Epithelial cell of esophagus (primary cell): ENCODE data around the gene MAD1L1.
"Not testable (repeated sequence)": the region's sequence is repeated elsewhere in the genome, so short reads cannot be mapped to it uniquely, and the experiment has no call there.

Experiments
- DNase-seq: peaks from one replicate; pipeline ENCODE4 v3.0.0; 2010; ENCODE audit warnings: low read depth
- H3K4me3 ChIP-seq: 2 replicates; pipeline ENCODE4 v1.5.1; 2011; ENCODE audit warnings: mild to moderate bottlenecking, low read length, control low read depth
- TF ChIP-seq, protein P1 (sequence below): IDR thresholded peaks from 2 replicates; pipeline ENCODE4 v1.5.1; 2011; ENCODE audit warnings: low read depth, mild to moderate bottlenecking, low read length, control low read depth, inconsistent platforms; ENCODE audit not compliant: insufficient read depth; ENCODE audit errors: missing control alignments

Gene MAD1L1

DNA sequence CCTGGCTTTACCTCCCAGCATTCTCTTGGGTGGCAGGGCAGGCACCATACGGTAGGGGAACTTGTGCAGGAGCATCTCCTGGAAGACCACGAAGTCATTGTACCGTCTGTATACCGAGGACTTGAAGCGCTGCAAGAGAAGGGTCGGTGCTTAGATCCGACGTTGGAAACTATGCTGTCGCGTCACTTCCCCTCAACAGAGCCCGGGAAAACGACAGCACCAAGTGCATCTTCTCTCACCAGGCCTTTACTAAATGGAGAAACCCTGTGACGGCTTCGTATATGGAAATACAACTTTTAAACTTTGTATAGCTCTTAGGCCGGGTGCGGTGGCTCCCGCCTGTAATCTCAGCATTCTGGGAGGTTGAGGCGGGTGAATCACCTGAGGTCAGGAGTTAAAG lies 42.4 kb upstream of the MAD1L1 start:
- no peak overlapping the region for H3K4me3 ChIP-seq
- TF ChIP-seq, protein P1, sequence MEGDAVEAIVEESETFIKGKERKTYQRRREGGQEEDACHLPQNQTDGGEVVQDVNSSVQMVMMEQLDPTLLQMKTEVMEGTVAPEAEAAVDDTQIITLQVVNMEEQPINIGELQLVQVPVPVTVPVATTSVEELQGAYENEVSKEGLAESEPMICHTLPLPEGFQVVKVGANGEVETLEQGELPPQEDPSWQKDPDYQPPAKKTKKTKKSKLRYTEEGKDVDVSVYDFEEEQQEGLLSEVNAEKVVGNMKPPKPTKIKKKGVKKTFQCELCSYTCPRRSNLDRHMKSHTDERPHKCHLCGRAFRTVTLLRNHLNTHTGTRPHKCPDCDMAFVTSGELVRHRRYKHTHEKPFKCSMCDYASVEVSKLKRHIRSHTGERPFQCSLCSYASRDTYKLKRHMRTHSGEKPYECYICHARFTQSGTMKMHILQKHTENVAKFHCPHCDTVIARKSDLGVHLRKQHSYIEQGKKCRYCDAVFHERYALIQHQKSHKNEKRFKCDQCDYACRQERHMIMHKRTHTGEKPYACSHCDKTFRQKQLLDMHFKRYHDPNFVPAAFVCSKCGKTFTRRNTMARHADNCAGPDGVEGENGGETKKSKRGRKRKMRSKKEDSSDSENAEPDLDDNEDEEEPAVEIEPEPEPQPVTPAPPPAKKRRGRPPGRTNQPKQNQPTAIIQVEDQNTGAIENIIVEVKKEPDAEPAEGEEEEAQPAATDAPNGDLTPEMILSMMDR: no peak
- no peak for DNase-seq

DNA sequence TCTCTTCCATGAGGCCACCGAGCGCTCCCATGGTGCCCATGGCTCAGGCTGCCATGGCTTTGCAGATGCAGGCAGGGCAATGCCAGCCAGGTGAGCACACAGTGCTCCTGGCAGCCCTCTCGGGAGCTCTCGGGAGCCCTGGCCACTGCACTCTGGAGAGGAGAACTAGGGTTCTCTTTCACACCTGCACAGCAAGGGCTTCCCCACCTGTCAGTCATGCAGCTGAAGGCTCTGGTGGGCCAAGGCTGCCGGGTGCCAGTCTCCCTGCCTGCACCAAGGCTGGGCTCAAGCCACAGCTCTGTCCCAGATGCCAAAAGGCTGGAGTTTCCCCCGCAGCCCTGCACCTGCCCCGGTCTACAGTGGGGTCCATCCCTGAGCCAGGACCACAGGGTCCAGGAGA lies 41.9 kb upstream of the MAD1L1 start:
- no peak overlapping the region for H3K4me3 ChIP-seq
- no peak for DNase-seq
- TF ChIP-seq, protein P1: no peak

DNA sequence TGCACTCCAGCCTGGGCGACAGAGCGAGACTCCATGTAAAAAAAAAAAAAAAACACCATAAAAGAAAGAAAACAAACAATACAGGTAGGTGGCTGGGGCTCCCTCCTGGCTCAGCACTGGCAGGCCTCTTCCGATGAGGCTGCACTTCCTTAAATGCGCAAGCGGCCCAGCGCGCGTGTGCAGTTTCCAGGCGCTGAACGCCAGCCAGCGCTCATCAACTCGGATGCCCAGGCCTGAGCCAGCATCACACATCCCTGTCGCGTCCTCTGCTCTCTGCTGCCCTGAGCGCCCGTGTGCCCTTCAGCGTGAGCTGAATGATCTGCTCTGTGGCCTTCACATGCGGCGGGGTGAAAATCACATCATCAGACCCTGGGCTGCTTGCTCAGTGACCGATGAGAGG lies 41.1 kb upstream of the MAD1L1 start:
- no peak for DNase-seq
- no peak overlapping the region for H3K4me3 ChIP-seq
- TF ChIP-seq, protein P1: no peak

DNA sequence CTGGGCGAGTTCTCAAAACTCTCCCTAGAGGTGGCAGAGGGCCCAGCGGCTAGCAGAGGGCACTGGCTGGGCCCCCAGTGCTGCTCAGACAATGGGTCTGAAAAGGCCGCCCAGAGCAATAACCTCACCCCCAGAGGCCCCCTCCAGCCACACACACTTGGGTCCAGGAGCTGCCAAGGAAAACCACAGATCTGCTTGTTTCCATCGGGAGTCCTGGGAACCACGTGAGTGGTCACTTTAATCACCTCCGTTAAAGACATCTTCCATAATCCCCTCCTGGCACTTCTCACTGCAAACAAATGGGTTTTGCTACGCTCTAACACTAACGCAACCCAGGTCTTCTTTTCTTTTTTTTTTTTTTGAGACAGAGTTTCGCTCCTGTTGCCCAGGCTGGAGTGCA lies 39.3 kb upstream of the MAD1L1 start:
- TF ChIP-seq, protein P1: no peak
- no peak overlapping the region for H3K4me3 ChIP-seq
- DNase-seq: no peak

DNA sequence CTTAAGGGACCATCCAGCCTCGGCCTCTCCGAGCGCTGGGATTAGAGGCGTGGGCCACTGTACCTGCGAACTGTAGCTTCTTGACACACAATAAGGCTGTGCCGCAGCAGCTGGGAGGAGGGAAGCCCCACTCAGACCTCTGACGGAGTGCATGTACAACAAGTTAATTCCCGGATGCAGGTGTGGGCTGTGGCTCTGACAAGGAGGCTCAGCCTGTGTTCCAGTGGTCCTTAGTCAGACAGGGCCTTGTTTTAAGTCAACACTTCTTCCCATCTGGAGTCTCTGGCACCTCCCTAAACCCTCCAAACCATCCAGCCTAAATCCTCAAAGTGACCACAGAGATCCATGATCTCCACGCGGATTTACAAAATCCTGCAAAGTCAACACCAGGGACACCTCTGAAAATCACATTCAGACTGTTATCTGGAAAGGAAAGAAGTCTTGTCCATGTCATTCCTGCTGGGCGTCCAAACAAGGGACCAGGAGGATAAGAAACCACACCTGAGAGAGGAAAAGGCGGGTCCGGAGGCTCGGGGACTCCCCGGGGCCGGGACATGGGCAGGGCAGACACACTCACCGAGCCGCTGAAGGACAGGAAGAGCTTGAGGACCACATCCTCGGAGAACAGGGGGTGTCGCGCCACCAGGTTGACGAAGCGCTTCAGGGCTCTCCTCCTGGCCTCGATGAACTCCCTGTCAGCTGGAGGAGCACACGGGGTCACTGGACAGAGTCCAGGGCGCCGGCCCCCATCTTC lies 38.7 kb upstream of the MAD1L1 start:
- no peak overlapping the region for H3K4me3 ChIP-seq
- TF ChIP-seq, protein P1: no peak
- no peak for DNase-seq

DNA sequence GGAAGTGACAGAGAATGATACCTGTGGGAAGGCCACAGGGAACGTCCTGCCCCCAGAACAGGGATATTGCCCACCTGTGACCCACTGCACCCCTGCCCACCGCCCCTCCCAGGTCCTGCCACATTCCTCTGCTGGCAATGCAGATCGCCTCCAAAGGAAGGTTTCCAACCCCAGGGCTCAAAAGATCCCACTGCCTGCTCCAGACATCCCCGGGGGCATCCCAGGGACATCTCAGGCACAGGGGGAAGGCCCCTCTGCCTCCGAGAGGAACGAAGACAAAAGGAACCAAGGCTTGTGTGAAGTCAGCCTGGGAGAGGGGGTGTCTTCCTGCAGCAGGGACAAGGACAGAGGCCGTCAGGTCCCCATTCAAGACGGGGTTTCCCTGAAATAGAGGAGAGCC lies 37.8 kb upstream of the MAD1L1 start:
- DNase-seq: no peak
- no peak overlapping the region for H3K4me3 ChIP-seq
- TF ChIP-seq, protein P1: no peak

DNA sequence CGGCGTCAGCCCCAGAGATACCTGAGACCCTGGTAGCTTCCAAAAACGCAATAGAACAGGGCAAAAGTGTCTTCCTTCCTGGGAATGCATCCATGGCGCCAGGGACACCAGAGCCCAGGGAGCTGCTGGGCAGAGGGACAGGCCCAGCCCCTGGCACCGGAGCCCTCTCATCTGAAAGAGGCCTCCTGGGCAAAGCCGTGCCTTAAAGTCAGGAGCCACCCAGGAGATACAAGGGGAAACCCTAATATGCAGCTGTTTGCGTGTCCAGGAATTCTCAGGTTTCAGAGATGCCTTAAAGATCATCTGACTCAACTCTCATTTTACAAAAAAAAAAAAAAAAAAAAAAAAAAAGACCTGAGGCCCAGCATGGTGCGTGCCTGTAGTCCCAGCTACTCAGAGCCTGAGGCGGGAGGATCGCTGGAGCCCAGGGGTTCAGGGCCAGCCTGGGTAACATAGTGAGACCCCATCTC lies 37.3 kb upstream of the MAD1L1 start:
- DNase-seq: no peak
- TF ChIP-seq, protein P1: no peak
- no peak overlapping the region for H3K4me3 ChIP-seq

DNA sequence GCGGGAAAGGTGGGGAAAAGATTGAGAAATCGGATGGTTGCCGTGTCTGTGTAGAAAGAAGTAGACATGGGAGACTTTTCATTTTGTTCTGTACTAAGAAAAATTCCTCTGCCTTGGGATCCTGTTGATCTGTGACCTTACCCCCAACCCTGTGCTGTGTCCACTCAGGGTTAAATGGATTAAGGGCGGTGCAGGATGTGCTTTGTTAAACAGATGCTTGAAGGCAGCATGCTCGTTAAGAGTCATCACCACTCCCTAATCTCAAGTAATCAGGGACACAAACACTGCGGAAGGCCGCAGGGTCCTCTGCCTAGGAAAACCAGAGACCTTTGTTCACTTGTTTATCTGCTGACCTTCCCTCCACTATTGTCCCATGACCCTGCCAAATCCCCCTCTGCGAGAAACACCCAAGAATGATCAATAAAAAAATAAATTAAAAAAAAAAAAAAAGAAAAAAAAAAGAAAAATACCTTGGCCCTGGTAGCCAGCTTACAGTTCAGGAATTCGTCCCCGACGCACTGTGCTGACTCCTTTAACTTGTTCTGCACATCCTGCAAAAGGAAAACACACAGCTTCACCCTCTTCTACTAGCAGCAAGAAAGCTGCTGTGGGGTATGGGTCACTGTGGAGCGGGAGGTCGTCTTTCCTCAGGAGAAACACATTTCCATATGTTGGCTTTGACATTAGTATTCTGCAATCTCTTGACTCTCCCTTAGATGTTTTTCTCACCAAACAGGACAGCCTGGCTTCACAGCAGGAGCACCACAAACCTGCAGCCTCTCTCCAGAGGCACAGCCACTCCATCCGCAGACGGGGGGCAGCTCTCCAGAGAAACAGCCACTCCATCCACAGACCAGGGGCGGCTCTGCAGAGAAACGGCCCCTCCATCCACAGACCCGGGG lies 36.6 kb upstream of the MAD1L1 start:
- not testable (repeated sequence) for H3K4me3 ChIP-seq, DNase-seq
